Transverse colon (tissue), 4 donors: ENCODE results near the gene DCD. TPM values are rescaled to one million over a fixed set of nuclear protein-coding genes. Genes with fewer than 3 reads are reported as not detected.

ENCODE experiments used
- DNase-seq: peaks from one replicate; pipeline ENCODE4 v3.0.0-alpha.2; 2019
- H3K27ac ChIP-seq, 4 donors: fragments of 200-600 bp; sonication (generic); 2 replicates each; pipeline ENCODE4 v1.5.1; 2016 to 2018; ENCODE audit warnings: inconsistent platforms in 4 of 4
- H3K27me3 ChIP-seq: fragments of 200-600 bp; sonication (generic); 2 replicates; pipeline ENCODE4 v1.5.1; 2017; ENCODE audit warnings: inconsistent platforms
- H3K36me3 ChIP-seq, 4 donors: fragments of 200-600 bp; sonication (generic); 2 replicates each; pipeline ENCODE4 v1.5.1; 2017 to 2019; ENCODE audit warnings: inconsistent platforms in 4 of 4
- H3K4me1 ChIP-seq, 4 donors: fragments of 200-600 bp; sonication (generic); 2 replicates each; pipeline ENCODE4 v1.5.1; 2017 to 2020; ENCODE audit warnings: inconsistent platforms in 4 of 4
- H3K4me3 ChIP-seq, 4 donors: fragments of 200-600 bp; sonication (generic); 1 replicate in 1 of 4; 2 replicates in 3 of 4; pipeline versions ENCODE4 v1.5.1 to v1.6.1; 2017 to 2019; ENCODE audit warnings: inconsistent platforms in 4 of 4
- H3K9me3 ChIP-seq, 2 donors: fragments of 200-600 bp; sonication (generic); 2 replicates each; pipeline ENCODE4 v1.5.1; 2017 to 2019; ENCODE audit warnings: inconsistent platforms in 2 of 2
- EP300 ChIP-seq: sonication (generic); formaldehyde crosslinking; IDR thresholded peaks from one replicate; pipeline ENCODE4 v1.6.1; 2017; ENCODE audit warnings: antibody characterized with exemption, low read depth
- POLR2A ChIP-seq: fragments of 450-650 bp; IDR thresholded peaks from one replicate; pipeline ENCODE4 v1.6.1; 2016; ENCODE audit warnings: antibody characterized with exemption, mild to moderate bottlenecking, moderate library complexity
- POLR2AphosphoS5 ChIP-seq, 3 donors: sonication (generic); formaldehyde crosslinking; IDR thresholded peaks; one replicate each; pipeline ENCODE4 v1.6.1; 2016; ENCODE audit warnings: antibody characterized with exemption in 3 of 3
- WGBS, 2 donors: methylation state at CpG; one replicate each; pipeline ENCODE4 v1.1.5; 2018; ENCODE audit warnings: low coverage in 1 of 2; 5-methylcytosine and 5-hydroxymethylcytosine counted together
- in situ Hi-C, 4 donors: fragments of 200-750 bp; cut with MboI; loops; one replicate each; pipeline versions ENCODE4 v1.15.0 to v1.15.1; 2017; ENCODE audit warnings: low sequenced_read_pairs in 3 of 4, low pct_ligation_motif_present in 1 of 4, low pct_unique_long_range_greater_than_20kb in 1 of 4
- intact Hi-C: fragments of 100-400 bp; cut with DNase I; formaldehyde crosslinking; loops from one replicate; pipeline ENCODE4 v1.15.1; 2023; ENCODE audit warnings: low total_unique reads
- total RNA-seq, 4 donors: library from RNA; depleted of rRNA; stranded (reverse); fragments of >200 nt; gene quantifications; one replicate each; pipeline ENCODE4 v1.1.0, GENCODE V29; 2016
- TF ChIP-seq, protein P1 (sequence below), 5 experiments: fragments of 200-600 bp in 3 of 5; fragments of 450-650 bp in 2 of 5; sonication (generic) in 3 of 5; IDR thresholded peaks; 1 replicate in 2 of 5; 2 replicates in 3 of 5; pipeline ENCODE4 v1.5.1; 2016 to 2017; ENCODE audit warnings: antibody characterized with exemption in 5 of 5, inconsistent platforms in 3 of 5, mild to moderate bottlenecking in 2 of 5, moderate library complexity in 1 of 5

DCD gene
- total RNA-seq, 4 donors from 2014 or later, result not detected

DNA sequence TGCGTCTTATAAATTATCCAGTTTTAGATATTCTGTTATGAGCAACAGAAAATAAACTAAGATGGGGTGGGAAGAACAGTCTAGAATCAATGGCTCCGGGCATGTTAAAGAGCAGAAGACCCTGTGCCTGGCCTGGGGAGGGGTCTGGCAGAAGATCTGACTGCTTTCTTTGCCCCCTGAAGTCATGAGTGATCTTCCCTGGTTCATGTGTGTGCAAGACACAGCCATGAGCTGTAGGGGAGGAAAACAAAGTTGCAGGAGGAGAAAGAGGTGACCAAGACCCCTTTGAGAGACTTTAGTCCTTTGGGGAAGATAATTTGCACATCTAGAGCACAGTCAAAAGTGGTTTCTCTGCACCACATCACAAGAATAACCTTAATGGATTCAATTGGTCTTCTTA lies 18.2 kb downstream of the DCD start:
- H3K4me1 ChIP-seq, result no peaks in the 10 kb centered on the region
- in situ Hi-C loops (no loop called here), intact Hi-C loops (no loop called here)
- no peak overlapping the region for H3K4me3 ChIP-seq
- no peaks in the 10 kb centered on the region for H3K36me3 ChIP-seq
- TF ChIP-seq, protein P1, sequence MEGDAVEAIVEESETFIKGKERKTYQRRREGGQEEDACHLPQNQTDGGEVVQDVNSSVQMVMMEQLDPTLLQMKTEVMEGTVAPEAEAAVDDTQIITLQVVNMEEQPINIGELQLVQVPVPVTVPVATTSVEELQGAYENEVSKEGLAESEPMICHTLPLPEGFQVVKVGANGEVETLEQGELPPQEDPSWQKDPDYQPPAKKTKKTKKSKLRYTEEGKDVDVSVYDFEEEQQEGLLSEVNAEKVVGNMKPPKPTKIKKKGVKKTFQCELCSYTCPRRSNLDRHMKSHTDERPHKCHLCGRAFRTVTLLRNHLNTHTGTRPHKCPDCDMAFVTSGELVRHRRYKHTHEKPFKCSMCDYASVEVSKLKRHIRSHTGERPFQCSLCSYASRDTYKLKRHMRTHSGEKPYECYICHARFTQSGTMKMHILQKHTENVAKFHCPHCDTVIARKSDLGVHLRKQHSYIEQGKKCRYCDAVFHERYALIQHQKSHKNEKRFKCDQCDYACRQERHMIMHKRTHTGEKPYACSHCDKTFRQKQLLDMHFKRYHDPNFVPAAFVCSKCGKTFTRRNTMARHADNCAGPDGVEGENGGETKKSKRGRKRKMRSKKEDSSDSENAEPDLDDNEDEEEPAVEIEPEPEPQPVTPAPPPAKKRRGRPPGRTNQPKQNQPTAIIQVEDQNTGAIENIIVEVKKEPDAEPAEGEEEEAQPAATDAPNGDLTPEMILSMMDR (IDR thresholded peaks at IDR 0.05), result no peak
- TF ChIP-seq POLR2AphosphoS5 (IDR thresholded peaks at IDR 0.05) (no peak), POLR2A (no peak), EP300 (no peak)
- no peak for DNase-seq
- no peaks in the 10 kb centered on the region for H3K9me3 ChIP-seq
- H3K27ac ChIP-seq, result no peak overlapping the region
- WGBS, 2 donors, result 75 to 90% methylated on average over 2 of the region's 2 CpGs
- H3K27me3 ChIP-seq, result peaks cover 7% of the 10 kb centered on the region

DNA sequence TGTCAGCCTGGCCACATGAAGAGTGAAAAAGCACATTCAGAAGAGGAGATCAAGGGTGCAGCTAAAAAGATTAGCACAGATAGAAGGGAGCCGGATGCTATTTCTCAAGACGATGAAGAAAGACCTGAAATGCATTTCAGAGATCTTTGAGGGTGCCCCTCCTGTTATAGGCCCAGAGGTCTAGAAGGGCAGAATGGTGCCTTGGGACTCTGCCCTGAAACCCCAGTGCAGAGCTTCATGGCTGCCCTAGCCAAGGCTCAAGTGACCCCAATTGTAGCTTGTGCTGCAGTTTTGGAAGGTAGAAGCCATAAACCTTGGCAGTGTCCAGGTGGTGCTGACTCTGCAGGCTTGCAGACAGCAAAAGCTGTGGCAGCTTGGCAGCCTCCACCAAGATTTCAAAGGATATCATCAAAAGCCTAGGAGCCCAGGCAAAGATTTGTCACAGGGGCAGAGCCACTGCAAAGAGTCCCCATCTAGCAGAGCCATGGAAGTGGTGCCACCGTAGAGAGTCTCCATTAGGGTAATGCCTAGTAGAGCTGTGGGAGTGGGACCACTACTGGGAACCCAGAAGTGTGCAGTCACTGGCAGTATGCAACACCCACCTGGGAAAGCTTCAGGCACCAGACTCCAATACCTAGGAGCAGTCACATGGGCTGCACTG lies 19.8 kb downstream of the DCD start:
- Histone ChIP-seq H3K4me1 (no peaks in the 10 kb centered on the region), H3K36me3 (no peaks in the 10 kb centered on the region), H3K27ac (no peak overlapping the region), H3K4me3 (no peak overlapping the region), H3K9me3 (no peaks in the 10 kb centered on the region), H3K27me3 (peaks cover 14% of the 10 kb centered on the region)
- in situ Hi-C loops (no loop called here), intact Hi-C loops (no loop called here)
- TF ChIP-seq POLR2A (no peak), POLR2AphosphoS5 (IDR thresholded peaks at IDR 0.05) (no peak), EP300 (no peak)
- TF ChIP-seq, protein P1 (IDR thresholded peaks at IDR 0.05), result no peak
- DNase-seq, result no peak
- 80 to 99% methylated on average over 1 to 3 of the region's 3 CpGs for WGBS, 2 donors

DNA sequence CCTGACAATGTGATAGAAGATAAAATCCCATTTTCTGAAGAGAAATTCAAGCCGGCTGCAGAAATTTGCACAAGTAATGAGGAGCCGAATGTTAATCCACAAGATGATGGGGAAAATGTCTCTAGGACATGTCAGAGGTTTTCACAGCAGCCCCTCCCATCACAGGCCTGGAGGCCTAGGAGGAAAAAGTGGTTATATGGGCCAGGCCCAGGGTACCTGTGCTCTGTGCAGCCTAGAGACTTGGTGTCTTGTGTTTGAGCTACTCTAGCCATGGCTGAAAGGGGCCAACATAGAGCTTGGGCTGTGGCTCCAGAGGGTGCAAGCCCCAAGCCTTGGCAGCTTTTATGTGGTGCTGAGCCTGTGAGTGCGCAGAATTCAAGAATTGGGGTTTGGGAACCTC lies 20.9 kb downstream of the DCD start:
- TF ChIP-seq POLR2AphosphoS5 (IDR thresholded peaks at IDR 0.05), result no peak
- TF ChIP-seq, protein P1 (IDR thresholded peaks at IDR 0.05), result no peak
- TF ChIP-seq POLR2A, result no peak
- no peak for TF ChIP-seq EP300
- peaks cover 14% of the 10 kb centered on the region for H3K27me3 ChIP-seq
- in situ Hi-C loops, result no loop called here
- 85 to 93% methylated on average over 2 to 3 of the region's 3 CpGs for WGBS, 2 donors
- no peaks in the 10 kb centered on the region for H3K36me3 ChIP-seq
- no peak for DNase-seq
- intact Hi-C loops, result no loop called here
- no peak overlapping the region for H3K4me3 ChIP-seq
- H3K4me1 ChIP-seq, result no peaks in the 10 kb centered on the region
- H3K27ac ChIP-seq, result no peak overlapping the region
- H3K9me3 ChIP-seq, result no peaks in the 10 kb centered on the region

DNA sequence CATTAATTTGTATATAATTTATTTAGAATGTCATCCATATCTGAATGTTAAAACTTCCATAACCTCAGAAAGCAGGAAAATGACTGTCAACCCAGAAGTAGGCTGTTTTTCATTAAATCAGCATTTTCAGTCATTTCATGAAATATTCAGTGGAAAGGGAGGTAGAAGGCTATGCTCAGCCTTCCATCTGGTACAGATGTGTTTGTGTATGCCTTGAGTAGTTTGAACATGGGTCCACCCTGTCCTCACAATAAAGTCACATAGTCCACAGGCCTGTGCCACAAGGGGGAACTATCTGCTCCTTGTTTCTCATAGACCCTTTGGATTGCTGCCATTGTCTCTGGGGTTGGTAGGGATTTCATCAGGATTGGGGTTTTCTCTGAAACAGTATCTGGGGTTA lies 22.6 kb downstream of the DCD start:
- peaks cover 14% of the 10 kb centered on the region for H3K27me3 ChIP-seq
- TF ChIP-seq EP300, result no peak
- TF ChIP-seq POLR2A, result no peak
- TF ChIP-seq POLR2AphosphoS5 (IDR thresholded peaks at IDR 0.05), result no peak
- TF ChIP-seq, protein P1 (IDR thresholded peaks at IDR 0.05), result no peak
- H3K36me3 ChIP-seq, result no peaks in the 10 kb centered on the region
- no peaks in the 10 kb centered on the region for H3K4me1 ChIP-seq
- no peak overlapping the region for H3K27ac ChIP-seq
- no peaks in the 10 kb centered on the region for H3K9me3 ChIP-seq
- no peak for DNase-seq
- in situ Hi-C loops, result no loop called here
- no peak overlapping the region for H3K4me3 ChIP-seq
- intact Hi-C loops, result no loop called here
